Activated naive CD4-positive, alpha-beta T cell treated with Interleukin-2 at 50 U/mL for 16 hours (primary cell): Measurements from ENCODE around the gene NFKBIL1.
"Not testable (repeated sequence)": the region's sequence is repeated elsewhere in the genome, so short reads cannot be mapped to it uniquely, and the experiment has no call there.

Experiments
- DNase-seq: peaks from one replicate; pipeline ENCODE4 v3.0.0-alpha.2; 2020

NFKBIL1 gene

DNA sequence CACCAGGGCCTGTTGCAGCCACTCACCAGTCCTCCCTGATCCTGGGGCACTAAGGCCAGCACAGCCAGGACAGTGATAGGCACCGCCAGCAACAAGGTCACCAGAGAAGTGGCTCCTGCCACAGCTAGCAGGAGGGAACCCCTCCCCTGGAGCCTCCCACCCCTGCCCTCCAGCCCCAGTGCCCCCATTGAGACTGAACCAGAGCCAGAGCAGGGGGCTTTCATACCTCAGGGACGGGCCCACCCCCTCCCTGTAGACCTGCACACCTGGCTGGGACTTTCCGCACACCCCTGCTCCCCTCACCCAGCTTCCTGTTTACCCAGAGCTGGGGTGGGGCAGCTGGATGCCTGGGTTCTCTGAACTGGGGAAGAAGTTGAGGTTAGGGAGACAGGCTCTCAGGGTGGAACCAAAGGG is 34.8 kb downstream of the NFKBIL1 start, which contains the start of gene LTB:
LTB (minus strand) TSS at position 195 of the 414 bp plus-strand sequence; CDS start at position 188, 7 bp downstream.
- DNase-seq, result peak; percentile 59

- DNase-seq, result peak; percentile 42
These were observed 38.1 kb downstream of the NFKBIL1 start for GRCh38 chr6:31585491-31585890.

DNA sequence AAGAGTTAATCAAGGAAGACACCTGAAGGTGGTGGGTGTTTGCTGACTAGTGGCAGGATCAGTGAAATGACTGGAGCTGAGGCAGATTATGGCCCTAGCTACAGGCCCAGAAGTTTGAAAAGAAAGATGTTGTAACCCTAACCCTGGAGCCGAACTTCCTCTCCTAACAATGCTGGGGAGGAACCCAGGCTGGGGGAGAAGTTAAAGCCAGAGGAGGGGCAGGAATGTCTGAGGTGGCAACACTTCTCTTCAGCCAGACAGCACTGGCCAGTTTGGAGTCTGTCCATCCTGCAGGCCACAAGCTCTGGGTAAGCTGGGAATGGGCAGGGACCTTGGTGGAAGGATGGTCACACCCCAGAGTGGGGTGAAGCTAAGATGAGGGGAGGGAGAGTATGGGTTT is 38.6 kb downstream of the NFKBIL1 start, which contains the start of gene LST1:
LST1 (plus strand) TSS at position 270 of the 400 bp plus-strand sequence. CDS start 1,023 bp downstream, outside the sequence.
- DNase-seq, result no peak

- DNase-seq, result peak; percentile 22
These were observed 39.3 kb downstream of the NFKBIL1 start for GRCh38 chr6:31586599-31587281.

DNA sequence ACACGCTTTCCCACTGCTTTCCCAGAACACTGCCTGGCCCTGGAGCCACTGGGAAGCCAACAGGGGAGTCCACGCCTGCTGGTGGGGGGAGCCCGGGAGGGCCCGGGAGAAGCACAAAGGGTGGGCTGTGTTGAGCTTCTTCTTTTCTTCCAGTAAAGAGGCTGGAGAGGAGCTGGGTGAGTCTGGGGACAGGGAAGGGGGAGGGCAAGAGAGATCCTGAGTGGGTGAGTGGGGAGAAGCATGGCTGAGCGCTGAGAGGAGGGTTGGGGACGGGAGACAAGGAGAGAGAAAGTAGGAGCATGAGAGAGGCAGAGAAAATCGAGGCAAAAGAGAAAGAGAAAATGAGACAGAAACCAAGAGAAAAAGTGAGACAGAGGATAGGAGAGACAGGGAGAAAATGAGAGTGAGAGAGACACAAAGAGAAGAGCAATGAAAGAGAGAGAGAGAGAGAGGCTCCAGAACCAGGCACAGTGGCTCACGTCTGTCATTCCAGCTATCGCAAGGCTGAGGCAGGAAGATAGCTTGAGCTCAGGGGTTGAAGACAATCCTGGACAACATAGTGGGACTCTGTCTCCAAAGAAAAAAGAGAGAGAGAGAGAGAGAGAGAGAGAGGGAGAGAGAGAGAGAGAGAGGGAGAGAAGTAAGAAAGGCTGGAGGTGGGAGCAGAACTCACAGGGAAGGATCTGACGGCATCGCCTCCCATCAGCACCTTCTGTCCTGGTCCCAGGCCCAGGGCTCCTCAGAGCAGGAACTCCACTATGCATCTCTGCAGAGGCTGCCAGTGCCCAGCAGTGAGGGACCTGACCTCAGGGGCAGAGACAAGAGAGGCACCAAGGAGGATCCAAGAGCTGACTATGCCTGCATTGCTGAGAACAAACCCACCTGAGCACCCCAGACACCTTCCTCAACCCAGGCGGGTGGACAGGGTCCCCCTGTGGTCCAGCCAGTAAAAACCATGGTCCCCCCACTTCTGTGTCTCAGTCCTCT is 40.7 kb downstream of the NFKBIL1 start:
- DNase-seq, result no peak

DNA sequence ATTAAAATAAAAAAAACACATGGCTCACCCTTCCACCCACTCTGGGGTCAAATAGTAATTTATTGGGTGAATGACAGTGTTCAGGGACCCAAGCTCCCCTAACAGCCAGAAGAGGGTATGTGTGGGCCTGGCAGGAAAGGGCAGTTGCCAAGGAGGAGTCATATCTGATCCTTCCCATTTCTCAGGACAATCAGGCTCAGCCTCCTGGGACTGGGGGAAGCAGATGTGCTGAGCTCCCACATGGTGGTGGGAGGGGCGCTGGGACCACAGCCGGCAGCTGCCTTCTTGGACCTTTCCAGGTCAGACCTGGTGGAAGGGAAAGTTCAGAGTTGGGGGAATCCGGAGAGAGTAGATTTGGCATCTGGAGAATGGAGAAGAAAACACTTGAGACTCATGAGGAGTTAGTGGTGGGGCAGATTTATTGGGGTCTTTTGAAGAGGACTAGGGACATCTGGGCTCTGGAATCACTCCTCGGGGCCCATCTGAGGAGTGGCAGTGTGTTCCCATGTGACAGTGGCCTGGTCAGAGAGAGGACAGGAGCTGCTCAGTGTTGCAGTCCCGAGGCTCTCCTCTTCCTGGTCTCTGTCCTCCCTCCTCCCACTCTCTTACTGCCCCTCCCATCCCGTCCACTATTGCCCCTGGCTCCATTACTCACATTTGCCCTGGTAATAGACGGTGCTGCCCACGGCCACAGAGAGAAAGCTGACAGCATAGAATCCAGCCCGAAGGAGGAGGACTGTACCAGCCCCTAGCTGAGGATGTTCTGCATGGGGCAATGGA is 41.7 kb downstream of the NFKBIL1 start:
- no peak for DNase-seq

DNA sequence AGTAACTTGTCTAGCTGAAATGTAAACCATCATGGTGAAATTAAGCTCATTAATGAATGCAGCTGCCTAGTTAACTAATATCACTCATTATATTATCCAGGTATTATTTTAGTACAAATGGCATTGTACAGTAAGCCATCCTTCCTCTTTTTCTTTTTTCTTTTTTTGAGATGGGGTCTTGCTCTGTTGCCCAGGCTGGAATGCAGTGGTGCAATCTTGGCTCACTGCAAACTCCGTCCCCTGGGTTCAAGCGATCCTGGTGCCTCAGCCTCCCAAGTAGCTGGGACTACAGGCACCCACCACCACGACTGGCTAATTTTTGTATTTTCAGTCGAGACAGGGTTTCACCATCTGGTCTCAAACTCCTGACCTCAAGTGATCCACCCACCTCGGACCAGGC is 43.3 kb downstream of the NFKBIL1 start:
- not testable (repeated sequence) for DNase-seq

DNA sequence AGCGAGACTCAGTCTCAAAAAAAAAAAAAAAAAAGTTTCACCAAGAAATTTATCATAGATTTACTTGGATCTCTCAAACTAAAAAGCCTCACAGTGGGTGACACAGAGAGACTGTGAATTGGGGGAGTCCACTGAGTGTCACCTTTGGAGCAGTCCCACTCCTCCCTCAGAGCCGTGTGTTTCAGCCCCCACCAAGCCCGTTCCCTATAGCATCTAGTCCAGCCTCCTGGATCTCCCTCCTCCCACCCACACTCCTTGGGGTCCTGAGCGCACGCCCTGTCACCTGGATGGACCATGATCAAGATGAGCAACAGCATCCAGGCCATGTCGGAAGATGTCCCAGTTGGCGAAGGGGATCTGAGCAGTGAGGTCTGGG is 45.0 kb downstream of the NFKBIL1 start:
- DNase-seq, result no peak

DNA sequence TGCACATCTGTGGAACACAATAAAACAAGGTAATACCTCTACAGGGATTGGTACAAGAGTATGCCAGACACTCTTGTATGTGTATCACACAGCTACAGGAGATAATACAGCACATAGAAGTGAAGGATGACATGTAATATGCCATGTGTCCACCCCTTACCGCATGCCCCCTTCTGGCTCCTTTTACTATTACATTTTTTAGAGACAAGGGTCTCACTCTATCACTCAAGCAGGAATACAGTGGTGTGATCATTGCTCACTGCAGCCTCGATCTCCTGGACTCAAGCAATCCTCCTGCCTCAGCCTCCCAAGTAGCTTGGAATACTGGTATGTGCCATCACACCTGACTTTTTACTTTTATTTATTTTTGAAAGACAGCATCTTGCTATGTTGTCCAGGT is 49.6 kb downstream of the NFKBIL1 start:
- peak; percentile 29 for DNase-seq

- DNase-seq, result no peak
These were observed 59.9 kb downstream of the NFKBIL1 start for GRCh38 chr6:31607317-31607716.
